ENCODE results near the gene CUL4A.

The CUL4A gene

DNA sequence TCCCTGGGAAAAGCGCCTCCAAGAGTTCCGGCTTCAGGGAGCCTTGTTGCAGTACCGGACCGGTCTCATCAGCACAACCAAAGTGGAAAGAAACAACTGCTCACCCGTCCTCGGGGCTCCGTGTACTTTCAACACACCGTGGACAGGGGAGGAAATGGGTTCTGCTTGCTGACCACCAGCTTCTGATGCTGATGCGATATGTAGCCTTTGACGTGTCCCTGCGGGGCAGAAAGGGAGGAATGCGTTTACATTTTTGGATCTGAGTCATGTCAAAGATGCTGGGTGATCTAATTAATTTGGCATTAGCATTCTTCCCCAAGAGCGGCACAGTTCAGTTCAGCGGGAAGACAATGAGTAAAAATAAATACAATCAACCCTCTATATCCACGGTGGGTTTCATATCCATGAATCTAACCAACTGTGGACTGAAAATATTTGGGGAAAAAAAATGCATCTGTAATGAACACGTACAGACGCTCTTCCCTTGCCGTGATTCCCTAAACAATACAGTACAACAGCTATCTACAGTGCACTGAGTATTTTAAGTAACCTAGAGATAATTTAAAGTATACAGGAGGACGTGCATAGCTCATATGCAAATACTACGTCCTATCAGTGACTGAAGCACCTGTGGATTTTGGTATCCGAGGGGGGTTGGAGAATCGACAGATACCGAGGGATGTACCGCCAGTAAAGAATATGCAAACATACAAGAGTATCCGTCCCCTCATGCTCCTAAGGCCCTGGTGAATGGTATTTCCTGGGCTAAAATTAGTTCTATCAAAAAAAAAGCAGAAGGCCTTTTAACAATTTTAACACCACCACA is 31.1 kb upstream of the CUL4A start:
- no peaks in the 10 kb centered on the region for H3K4me1 ChIP-seq (ENCODE audit: control extremely low read depth in 1 of 4, control insufficient read depth in 4 of 4, insufficient read depth in 4 of 4, low read length in 3 of 4)
- POLR2A ChIA-PET = no interaction called here

DNA sequence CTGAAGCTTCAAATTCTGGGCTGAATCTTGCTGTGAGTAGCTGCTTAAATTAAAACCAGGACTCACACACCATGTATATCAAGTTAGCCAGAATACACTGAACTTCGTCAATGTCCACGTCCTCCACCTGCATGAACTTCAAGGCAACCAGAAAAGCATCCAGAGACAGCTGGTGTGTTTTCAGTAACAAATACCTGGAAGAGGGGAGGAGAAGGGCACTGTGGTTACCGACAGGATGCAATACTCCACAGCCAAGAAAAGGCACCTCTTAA is 30.6 kb upstream of the CUL4A start:
- no peak for DNase-seq
- no peaks in the 10 kb centered on the region for H3K9me3 ChIP-seq (ENCODE audit: control extremely low read depth in 1 of 5, control insufficient read depth in 4 of 5, insufficient read depth in 2 of 5, low read depth in 1 of 5, low read length in 4 of 5)
- no CpG with 5 or more reads among the region's 3 CpGs for WGBS (ENCODE audit: insufficient coverage)
- no peak overlapping the region for H3K4me3 ChIP-seq (ENCODE audit: control insufficient read depth in 1 of 7, extremely low read depth in 1 of 7, insufficient read depth in 4 of 7, low read depth in 2 of 7, low read length in 6 of 7)
- H3K27me3 ChIP-seq (replicated peaks in 2 of 5; ENCODE audit: control insufficient read depth in 4 of 5, insufficient read depth in 5 of 5, low read length in 4 of 5) = no peaks in the 10 kb centered on the region
- CTCF ChIA-PET = interaction anchor here (0.7 to 0.8 kb wide), 2 partner anchors 13 to 145 kb away, joined by 3 read pairs; no protein-coding TSS in a partner anchor
- no peaks in the 10 kb centered on the region for H3K4me1 ChIP-seq (ENCODE audit: control extremely low read depth in 1 of 4, control insufficient read depth in 4 of 4, insufficient read depth in 4 of 4, low read length in 3 of 4)
- H3K27ac ChIP-seq (ENCODE audit: insufficient read depth in 1 of 2, low read depth in 1 of 2, low read length in 2 of 2, poor library complexity in 1 of 2, severe bottlenecking in 2 of 2) = no peak overlapping the region
- POLR2A ChIA-PET = no interaction called here
- H3K36me3 ChIP-seq (ENCODE audit: control insufficient read depth in 4 of 4, insufficient read depth in 4 of 4, low read length in 3 of 4) = peaks cover 15 to 89% (median 63%) of the 10 kb centered on the region in 4 experiments

More for the DNA sequence above, 31.1 kb upstream of the CUL4A start:
- Histone ChIP-seq H3K36me3 (ENCODE audit: control insufficient read depth in 4 of 4, insufficient read depth in 4 of 4, low read length in 3 of 4) (peaks cover 10 to 84% (median 60%) of the 10 kb centered on the region in 4 experiments), H3K27ac (ENCODE audit: insufficient read depth in 1 of 2, low read depth in 1 of 2, low read length in 2 of 2, poor library complexity in 1 of 2, severe bottlenecking in 2 of 2) (no peak overlapping the region), H3K9me3 (ENCODE audit: control extremely low read depth in 1 of 5, control insufficient read depth in 4 of 5, insufficient read depth in 2 of 5, low read depth in 1 of 5, low read length in 4 of 5) (no peaks in the 10 kb centered on the region), H3K4me3 (ENCODE audit: control insufficient read depth in 1 of 7, extremely low read depth in 1 of 7, insufficient read depth in 4 of 7, low read depth in 2 of 7, low read length in 6 of 7) (no peak overlapping the region), H3K27me3 (replicated peaks in 2 of 5; ENCODE audit: control insufficient read depth in 4 of 5, insufficient read depth in 5 of 5, low read length in 4 of 5) (no peaks in the 10 kb centered on the region)
- DNase-seq = no peak
- CTCF ChIA-PET = interaction anchor here (0.7 to 1.1 kb wide), 3 partner anchors 13 to 145 kb away, joined by 3 read pairs; no protein-coding TSS in a partner anchor
- WGBS (ENCODE audit: insufficient coverage) = 98% methylated on average over 17 of the region's 25 CpGs

DNA sequence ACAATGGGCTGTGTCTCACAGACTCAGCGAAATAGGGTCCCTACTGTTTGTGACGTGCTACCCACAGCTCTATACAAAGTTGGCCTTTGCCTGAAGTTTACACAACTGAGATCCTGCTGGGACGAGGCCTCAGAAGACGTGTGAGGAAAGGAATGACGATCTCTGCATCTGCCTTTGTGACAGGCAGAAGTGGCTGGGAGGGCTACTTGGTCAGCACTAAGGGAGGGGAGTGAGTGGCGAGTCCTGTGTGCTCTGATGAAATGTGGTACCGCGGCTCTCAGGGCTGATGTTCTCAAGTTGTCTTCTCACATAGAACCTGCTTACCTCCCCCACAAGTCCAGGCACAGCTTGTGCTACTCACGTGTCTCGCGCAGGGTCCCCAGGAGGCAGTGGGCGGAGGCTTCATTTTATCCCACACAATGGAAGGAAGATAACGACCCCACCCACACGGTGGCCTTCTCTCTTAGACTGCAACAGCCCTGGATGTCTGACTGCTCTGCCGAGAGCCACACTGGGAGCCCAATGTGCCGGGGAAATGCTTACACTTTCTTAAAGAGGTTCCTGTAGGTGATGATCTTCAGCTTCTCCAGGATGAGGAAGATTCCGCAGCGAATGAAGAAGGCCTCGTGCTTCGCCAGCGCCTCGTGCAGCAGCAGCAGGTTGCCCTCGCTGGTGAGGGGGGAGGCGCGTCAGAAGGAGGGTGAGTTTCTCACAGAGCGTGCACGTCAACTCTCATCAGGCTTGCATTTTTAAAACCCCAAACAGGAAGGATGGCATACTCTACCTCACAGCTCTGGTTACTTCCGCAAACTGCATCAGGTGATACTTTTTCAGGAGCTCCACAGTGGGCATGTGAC is 29.8 kb upstream of the CUL4A start:
- CTCF ChIA-PET = interaction anchor here (0.7 to 2.1 kb wide), 3 partner anchors 13 to 144 kb away, joined by 3 to 6 read pairs (median 5); no protein-coding TSS in a partner anchor
- DNase-seq = no peak
- H3K4me1 ChIP-seq (ENCODE audit: control extremely low read depth in 1 of 4, control insufficient read depth in 4 of 4, insufficient read depth in 4 of 4, low read length in 3 of 4) = peaks cover 0 to 2% (median 0%) of the 10 kb centered on the region in 4 experiments

DNA sequence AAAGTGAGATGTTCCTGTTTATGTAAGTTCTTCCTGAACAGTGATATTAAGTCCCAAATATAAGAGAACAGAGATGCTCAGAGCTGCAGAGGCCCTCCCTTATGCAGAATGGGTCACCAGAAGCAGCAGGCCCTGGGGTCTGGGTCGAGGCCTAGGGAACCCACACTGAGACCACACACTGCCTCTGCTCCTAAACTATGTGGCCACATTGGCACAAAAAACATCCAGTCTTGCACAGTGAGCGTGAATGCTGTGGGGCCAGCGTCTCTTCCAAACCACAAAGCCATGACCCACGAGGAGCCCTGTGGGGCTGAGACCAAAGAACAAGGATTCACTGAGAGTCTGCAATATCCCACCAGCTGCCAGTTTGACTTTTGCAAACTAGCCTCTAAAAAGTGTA is 27.4 kb upstream of the CUL4A start:
- CTCF ChIA-PET = no interaction called here
- Histone ChIP-seq H3K27ac (ENCODE audit: insufficient read depth in 1 of 2, low read depth in 1 of 2, low read length in 2 of 2, poor library complexity in 1 of 2, severe bottlenecking in 2 of 2) (no peak overlapping the region), H3K27me3 (replicated peaks in 2 of 5; ENCODE audit: control insufficient read depth in 4 of 5, insufficient read depth in 5 of 5, low read length in 4 of 5) (no peaks in the 10 kb centered on the region), H3K4me3 (ENCODE audit: control insufficient read depth in 1 of 7, extremely low read depth in 1 of 7, insufficient read depth in 4 of 7, low read depth in 2 of 7, low read length in 6 of 7) (no peak overlapping the region), H3K9me3 (ENCODE audit: control extremely low read depth in 1 of 5, control insufficient read depth in 4 of 5, insufficient read depth in 2 of 5, low read depth in 1 of 5, low read length in 4 of 5) (no peaks in the 10 kb centered on the region), H3K4me1 (ENCODE audit: control extremely low read depth in 1 of 4, control insufficient read depth in 4 of 4, insufficient read depth in 4 of 4, low read length in 3 of 4) (peaks cover 0 to 12% (median 3%) of the 10 kb centered on the region in 4 experiments), H3K36me3 (ENCODE audit: control insufficient read depth in 4 of 4, insufficient read depth in 4 of 4, low read length in 3 of 4) (peaks cover 16 to 89% (median 60%) of the 10 kb centered on the region in 4 experiments)
- POLR2A ChIA-PET = no interaction called here
- 89% methylated on average over 4 of the region's 4 CpGs for WGBS (ENCODE audit: insufficient coverage)
- DNase-seq = no peak

More for the DNA sequence above, 29.8 kb upstream of the CUL4A start:
- Histone ChIP-seq H3K36me3 (ENCODE audit: control insufficient read depth in 4 of 4, insufficient read depth in 4 of 4, low read length in 3 of 4) (peaks cover 15 to 92% (median 64%) of the 10 kb centered on the region in 4 experiments), H3K27ac (ENCODE audit: insufficient read depth in 1 of 2, low read depth in 1 of 2, low read length in 2 of 2, poor library complexity in 1 of 2, severe bottlenecking in 2 of 2) (peak overlapping the region in 1 of 2 experiments; percentile 22), H3K27me3 (replicated peaks in 2 of 5; ENCODE audit: control insufficient read depth in 4 of 5, insufficient read depth in 5 of 5, low read length in 4 of 5) (no peaks in the 10 kb centered on the region), H3K9me3 (ENCODE audit: control extremely low read depth in 1 of 5, control insufficient read depth in 4 of 5, insufficient read depth in 2 of 5, low read depth in 1 of 5, low read length in 4 of 5) (no peaks in the 10 kb centered on the region), H3K4me3 (ENCODE audit: control insufficient read depth in 1 of 7, extremely low read depth in 1 of 7, insufficient read depth in 4 of 7, low read depth in 2 of 7, low read length in 6 of 7) (no peak overlapping the region)
- POLR2A ChIA-PET = no interaction called here
- WGBS (ENCODE audit: insufficient coverage) = 96% methylated on average over 23 of the region's 28 CpGs

DNA sequence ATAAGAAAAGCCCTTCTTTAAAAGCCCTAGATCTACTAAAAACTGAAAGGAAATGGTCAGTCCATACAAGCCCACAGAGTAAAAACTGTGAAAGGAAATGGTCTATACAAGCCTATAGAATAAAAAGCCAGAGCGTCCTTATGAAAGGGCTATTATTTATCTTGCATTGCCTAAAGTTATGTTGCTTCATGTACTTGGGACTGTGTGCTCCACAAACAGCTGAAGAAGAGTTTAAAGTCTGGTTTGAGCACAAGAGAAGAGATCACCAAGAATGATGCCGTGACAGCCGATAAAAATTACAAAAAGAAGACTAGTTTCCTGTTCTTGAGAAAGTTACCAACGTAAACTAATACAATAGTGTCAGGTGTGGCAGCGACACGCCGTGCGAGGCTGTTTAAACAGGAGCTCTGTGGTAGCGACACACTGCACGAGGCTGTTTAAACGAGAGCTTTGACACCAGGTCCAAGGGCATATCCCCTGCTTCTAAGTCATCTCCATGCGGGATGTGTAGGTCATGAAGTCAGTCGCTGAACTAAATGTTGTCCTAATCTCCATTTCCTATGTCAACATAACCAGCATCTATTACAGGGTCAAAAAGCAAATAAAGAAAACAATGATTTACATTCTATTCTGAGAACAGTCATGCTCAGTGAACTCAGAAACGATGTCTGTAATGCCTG is 25.8 kb upstream of the CUL4A start:
- whole genome bisulfite sequencing (ENCODE audit: insufficient coverage) = 99% methylated on average over 13 of the region's 14 CpGs
- H3K4me3 ChIP-seq (ENCODE audit: control insufficient read depth in 1 of 7, extremely low read depth in 1 of 7, insufficient read depth in 4 of 7, low read depth in 2 of 7, low read length in 6 of 7) = no peak overlapping the region
- H3K9me3 ChIP-seq (ENCODE audit: control extremely low read depth in 1 of 5, control insufficient read depth in 4 of 5, insufficient read depth in 2 of 5, low read depth in 1 of 5, low read length in 4 of 5) = no peaks in the 10 kb centered on the region
- peaks cover 17 to 88% (median 59%) of the 10 kb centered on the region in 4 experiments for H3K36me3 ChIP-seq (ENCODE audit: control insufficient read depth in 4 of 4, insufficient read depth in 4 of 4, low read length in 3 of 4)
- H3K27ac ChIP-seq (ENCODE audit: insufficient read depth in 1 of 2, low read depth in 1 of 2, low read length in 2 of 2, poor library complexity in 1 of 2, severe bottlenecking in 2 of 2) = no peak overlapping the region
- ChIA-PET POLR2A (no interaction called here), CTCF (interaction anchor here (1.8 kb wide), 1 partner anchor 23 kb away, joined by 4 read pairs; no protein-coding TSS in a partner anchor)
- peaks cover 0 to 12% (median 3%) of the 10 kb centered on the region in 4 experiments for H3K4me1 ChIP-seq (ENCODE audit: control extremely low read depth in 1 of 4, control insufficient read depth in 4 of 4, insufficient read depth in 4 of 4, low read length in 3 of 4)
- no peaks in the 10 kb centered on the region for H3K27me3 ChIP-seq (replicated peaks in 2 of 5; ENCODE audit: control insufficient read depth in 4 of 5, insufficient read depth in 5 of 5, low read length in 4 of 5)
- DNase-seq = no peak

DNA sequence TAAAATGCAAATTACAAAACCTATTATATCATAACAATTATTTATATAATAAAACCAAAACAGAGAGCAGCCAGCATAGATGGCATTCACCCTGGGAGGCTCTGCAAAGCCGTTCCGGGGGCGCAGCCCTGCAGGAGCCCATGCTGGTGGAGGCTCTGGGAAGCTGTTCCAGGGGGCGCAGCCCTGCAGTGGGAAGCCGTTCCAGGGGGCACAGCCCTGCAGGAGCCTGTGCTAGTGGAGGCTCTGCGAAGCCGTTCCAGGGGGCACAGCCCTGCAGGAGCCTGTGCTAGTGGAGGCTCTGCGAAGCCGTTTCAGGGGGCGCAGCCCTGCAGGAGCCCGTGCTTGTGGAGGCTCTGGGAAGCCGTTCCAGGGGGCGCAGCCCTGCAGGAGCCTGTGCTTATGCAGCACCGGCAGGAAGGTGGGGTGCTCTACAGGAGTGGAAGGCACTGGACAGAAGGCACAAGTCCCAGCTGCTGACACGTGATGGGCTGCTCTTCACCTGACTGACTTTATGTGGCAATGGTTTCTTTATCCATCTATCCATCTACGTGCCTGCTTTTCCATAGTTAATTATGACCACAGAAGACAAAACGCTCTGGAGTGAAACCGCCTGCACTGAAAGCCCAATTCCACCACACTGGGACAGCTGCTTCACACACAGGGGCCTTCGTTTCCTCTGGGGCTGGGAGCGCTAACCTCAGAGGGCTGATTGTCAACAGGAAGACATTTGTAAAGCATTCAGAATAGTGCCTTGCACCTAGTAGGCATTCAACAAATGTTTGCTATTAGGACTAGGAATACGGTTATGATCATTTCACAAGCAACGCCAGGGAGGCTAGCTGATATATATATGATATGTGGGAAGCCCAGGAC is 24.6 kb upstream of the CUL4A start:
- POLR2A ChIA-PET = interaction anchor here (0.7 kb wide), 1 partner anchor 22 kb away, joined by 5 read pairs; no protein-coding TSS in a partner anchor
- peaks cover 15 to 82% (median 55%) of the 10 kb centered on the region in 4 experiments for H3K36me3 ChIP-seq (ENCODE audit: control insufficient read depth in 4 of 4, insufficient read depth in 4 of 4, low read length in 3 of 4)
- H3K4me1 ChIP-seq (ENCODE audit: control extremely low read depth in 1 of 4, control insufficient read depth in 4 of 4, insufficient read depth in 4 of 4, low read length in 3 of 4) = peaks cover 0 to 12% (median 3%) of the 10 kb centered on the region in 4 experiments
- peak overlapping the region in 1 of 7 experiments; percentile 22 for H3K4me3 ChIP-seq (ENCODE audit: control insufficient read depth in 1 of 7, extremely low read depth in 1 of 7, insufficient read depth in 4 of 7, low read depth in 2 of 7, low read length in 6 of 7)
- H3K9me3 ChIP-seq (ENCODE audit: control extremely low read depth in 1 of 5, control insufficient read depth in 4 of 5, insufficient read depth in 2 of 5, low read depth in 1 of 5, low read length in 4 of 5) = no peaks in the 10 kb centered on the region
- DNase-seq = peak in 2 of 3 donors; percentile 28 to 36
- no peaks in the 10 kb centered on the region for H3K27me3 ChIP-seq (replicated peaks in 2 of 5; ENCODE audit: control insufficient read depth in 4 of 5, insufficient read depth in 5 of 5, low read length in 4 of 5)
- no peak overlapping the region for H3K27ac ChIP-seq (ENCODE audit: insufficient read depth in 1 of 2, low read depth in 1 of 2, low read length in 2 of 2, poor library complexity in 1 of 2, severe bottlenecking in 2 of 2)
- CTCF ChIA-PET = interaction anchor here (1.0 to 1.8 kb wide), 2 partner anchors 22 to 27 kb away, joined by 4 read pairs; no protein-coding TSS in a partner anchor
- 60% methylated on average over 19 of the region's 22 CpGs for WGBS (ENCODE audit: insufficient coverage)

Data from common myeloid progenitor, CD34-positive (primary cell).